ENCODE results near the gene SEMA3C. TPM values are rescaled to one million over a fixed set of nuclear protein-coding genes. Genes with fewer than 3 reads are reported as not detected.

The SEMA3C gene
- polyA plus RNA-seq, 1 donor from 2014 or later = 386 TPM

DNA sequence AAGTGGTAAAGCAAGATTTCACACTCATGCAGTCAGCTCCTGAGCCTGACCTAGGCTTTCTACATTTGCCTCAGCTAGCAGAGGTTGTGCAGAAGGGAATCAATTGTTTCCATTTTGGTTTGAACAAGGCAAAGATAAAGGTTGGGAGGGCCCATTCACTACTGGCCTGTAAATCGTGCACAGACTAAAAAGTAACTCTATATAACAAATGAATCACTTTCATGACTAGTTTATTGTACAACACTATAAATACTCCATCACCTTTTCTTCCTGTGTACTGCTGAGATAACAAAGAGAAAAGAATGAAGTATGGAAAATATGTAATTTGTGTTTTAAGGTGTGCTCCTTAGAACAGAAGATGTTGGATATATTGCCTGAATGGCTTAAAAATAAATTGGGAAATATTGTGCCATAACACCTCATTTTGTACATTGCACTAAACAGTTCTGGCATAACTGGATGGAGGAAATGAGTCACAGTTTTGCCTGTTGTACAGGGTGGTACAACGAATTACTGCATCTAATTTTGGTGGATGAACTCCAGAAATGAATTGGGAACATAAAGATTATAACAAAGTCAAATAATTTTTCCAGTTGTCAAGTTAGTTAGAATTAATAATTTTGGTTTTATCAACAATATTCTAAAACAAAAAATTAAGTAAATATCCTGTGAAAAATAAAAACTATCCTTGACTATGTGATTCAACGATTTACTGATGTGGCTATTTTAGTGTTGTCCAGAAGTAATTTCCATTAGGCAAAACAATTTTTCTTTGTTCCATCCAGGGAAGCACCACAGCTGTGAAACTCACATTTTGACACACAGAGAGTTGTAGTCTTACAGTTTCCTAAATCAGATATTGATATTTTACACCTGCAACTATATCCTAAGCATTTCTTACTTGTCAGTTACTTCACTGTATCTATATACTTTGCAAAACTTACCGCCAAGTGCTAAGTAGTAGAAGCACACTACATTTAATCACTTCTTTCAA, 18.0 kb downstream of the SEMA3C start:
- Histone ChIP-seq H3K9me2 (ENCODE audit: insufficient read depth, low read length) (no peaks in the 10 kb centered on the region), H3K9ac (ENCODE audit: low read length) (no peak overlapping the region), H3K4me3 (ENCODE audit: low read length) (no peak overlapping the region), H3K27me3 (ENCODE audit: insufficient read depth, low read depth, low read length) (no peaks in the 10 kb centered on the region), H3K9me3 (ENCODE audit: low read length) (no peaks in the 10 kb centered on the region), H3K79me2 (replicated peaks; ENCODE audit: insufficient read depth, low read length) (peaks cover 25% of the 10 kb centered on the region), H3K36me3 (ENCODE audit: insufficient read depth, low read length) (peaks cover 5% of the 10 kb centered on the region), H2AFZ (ENCODE audit: low read depth, low read length) (no peak overlapping the region), H3K4me2 (ENCODE audit: low read length) (no peak overlapping the region), H3F3A (ENCODE audit: insufficient read depth, low read length, poor library complexity, severe bottlenecking) (no peaks in the 10 kb centered on the region), H3K27ac (ENCODE audit: low read length) (no peak overlapping the region), H4K20me1 (ENCODE audit: insufficient read depth) (no peaks in the 10 kb centered on the region)
- no peak for TF ChIP-seq POLR2AphosphoS5 (IDR thresholded peaks at IDR 0.05)
- TF ChIP-seq, protein P1, sequence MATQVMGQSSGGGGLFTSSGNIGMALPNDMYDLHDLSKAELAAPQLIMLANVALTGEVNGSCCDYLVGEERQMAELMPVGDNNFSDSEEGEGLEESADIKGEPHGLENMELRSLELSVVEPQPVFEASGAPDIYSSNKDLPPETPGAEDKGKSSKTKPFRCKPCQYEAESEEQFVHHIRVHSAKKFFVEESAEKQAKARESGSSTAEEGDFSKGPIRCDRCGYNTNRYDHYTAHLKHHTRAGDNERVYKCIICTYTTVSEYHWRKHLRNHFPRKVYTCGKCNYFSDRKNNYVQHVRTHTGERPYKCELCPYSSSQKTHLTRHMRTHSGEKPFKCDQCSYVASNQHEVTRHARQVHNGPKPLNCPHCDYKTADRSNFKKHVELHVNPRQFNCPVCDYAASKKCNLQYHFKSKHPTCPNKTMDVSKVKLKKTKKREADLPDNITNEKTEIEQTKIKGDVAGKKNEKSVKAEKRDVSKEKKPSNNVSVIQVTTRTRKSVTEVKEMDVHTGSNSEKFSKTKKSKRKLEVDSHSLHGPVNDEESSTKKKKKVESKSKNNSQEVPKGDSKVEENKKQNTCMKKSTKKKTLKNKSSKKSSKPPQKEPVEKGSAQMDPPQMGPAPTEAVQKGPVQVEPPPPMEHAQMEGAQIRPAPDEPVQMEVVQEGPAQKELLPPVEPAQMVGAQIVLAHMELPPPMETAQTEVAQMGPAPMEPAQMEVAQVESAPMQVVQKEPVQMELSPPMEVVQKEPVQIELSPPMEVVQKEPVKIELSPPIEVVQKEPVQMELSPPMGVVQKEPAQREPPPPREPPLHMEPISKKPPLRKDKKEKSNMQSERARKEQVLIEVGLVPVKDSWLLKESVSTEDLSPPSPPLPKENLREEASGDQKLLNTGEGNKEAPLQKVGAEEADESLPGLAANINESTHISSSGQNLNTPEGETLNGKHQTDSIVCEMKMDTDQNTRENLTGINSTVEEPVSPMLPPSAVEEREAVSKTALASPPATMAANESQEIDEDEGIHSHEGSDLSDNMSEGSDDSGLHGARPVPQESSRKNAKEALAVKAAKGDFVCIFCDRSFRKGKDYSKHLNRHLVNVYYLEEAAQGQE (IDR thresholded peaks at IDR 0.05; ENCODE audit: borderline replicate concordance) = no peak
- TF ChIP-seq EP300 (conservative IDR thresholded peaks at IDR 0.05; ENCODE audit: poor library complexity, severe bottlenecking) = no peak
- TF ChIP-seq TAF1 (IDR thresholded peaks at IDR 0.05; ENCODE audit: low read depth) = no peak
- TF ChIP-seq MXI1 (conservative IDR thresholded peaks at IDR 0.05; ENCODE audit: poor library complexity, severe bottlenecking) = no peak
- TF ChIP-seq, protein P2, sequence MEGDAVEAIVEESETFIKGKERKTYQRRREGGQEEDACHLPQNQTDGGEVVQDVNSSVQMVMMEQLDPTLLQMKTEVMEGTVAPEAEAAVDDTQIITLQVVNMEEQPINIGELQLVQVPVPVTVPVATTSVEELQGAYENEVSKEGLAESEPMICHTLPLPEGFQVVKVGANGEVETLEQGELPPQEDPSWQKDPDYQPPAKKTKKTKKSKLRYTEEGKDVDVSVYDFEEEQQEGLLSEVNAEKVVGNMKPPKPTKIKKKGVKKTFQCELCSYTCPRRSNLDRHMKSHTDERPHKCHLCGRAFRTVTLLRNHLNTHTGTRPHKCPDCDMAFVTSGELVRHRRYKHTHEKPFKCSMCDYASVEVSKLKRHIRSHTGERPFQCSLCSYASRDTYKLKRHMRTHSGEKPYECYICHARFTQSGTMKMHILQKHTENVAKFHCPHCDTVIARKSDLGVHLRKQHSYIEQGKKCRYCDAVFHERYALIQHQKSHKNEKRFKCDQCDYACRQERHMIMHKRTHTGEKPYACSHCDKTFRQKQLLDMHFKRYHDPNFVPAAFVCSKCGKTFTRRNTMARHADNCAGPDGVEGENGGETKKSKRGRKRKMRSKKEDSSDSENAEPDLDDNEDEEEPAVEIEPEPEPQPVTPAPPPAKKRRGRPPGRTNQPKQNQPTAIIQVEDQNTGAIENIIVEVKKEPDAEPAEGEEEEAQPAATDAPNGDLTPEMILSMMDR (IDR thresholded peaks at IDR 0.05; ENCODE audit: poor library complexity, severe bottlenecking) = no peak
- no peak for TF ChIP-seq EZH2 (IDR thresholded peaks at IDR 0.05; ENCODE audit: borderline replicate concordance, insufficient read depth, low read length, poor library complexity, severe bottlenecking)
- no peak for TF ChIP-seq SMC3 (conservative IDR thresholded peaks at IDR 0.05; ENCODE audit: poor library complexity)
- no peak for TF ChIP-seq RAD21 (conservative IDR thresholded peaks at IDR 0.05)

DNA sequence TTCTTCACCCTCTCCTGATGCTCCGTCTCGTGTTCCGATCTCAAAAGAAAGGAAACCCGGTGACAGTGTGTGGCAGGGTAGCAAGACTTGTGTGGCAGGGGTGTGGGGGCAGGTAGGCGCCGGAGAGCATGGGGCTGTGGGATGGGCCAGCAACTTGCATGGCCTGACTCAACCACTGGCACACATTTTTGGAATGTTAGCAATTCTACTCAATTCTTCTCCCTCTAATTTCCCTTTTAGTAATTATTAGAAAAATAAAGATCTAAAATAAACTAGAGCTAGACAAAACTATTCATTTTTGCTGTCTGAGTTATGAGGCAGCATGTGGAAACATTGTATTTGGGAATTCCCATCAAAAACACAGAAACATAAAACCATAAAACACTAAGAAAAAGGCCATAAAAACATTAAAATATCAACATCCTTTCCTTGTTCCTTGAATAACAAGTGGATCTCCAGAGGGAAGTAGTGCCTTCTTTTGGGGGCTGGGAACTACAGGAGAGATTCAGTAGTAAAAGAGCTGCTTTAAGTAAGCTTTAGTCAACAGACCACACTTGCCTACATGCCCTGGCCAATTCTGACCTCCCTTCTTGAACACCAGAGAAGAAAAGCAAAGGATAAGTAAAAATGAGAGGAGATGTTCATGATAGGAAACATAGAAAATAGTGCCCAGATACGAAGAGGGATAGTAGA, 21.8 kb downstream of the SEMA3C start:
- H3K4me2 ChIP-seq (ENCODE audit: low read length) = no peak overlapping the region
- H2AFZ ChIP-seq (ENCODE audit: low read depth, low read length) = no peak overlapping the region
- no peaks in the 10 kb centered on the region for H3F3A ChIP-seq (ENCODE audit: insufficient read depth, low read length, poor library complexity, severe bottlenecking)
- H3K9me3 ChIP-seq (ENCODE audit: low read length) = no peaks in the 10 kb centered on the region
- no peak overlapping the region for H3K9ac ChIP-seq (ENCODE audit: low read length)
- H3K27ac ChIP-seq (ENCODE audit: low read length) = no peak overlapping the region
- H3K27me3 ChIP-seq (ENCODE audit: insufficient read depth, low read depth, low read length) = no peaks in the 10 kb centered on the region
- H4K20me1 ChIP-seq (ENCODE audit: insufficient read depth) = no peaks in the 10 kb centered on the region
- H3K79me2 ChIP-seq (replicated peaks; ENCODE audit: insufficient read depth, low read length) = peaks cover 17% of the 10 kb centered on the region
- H3K36me3 ChIP-seq (ENCODE audit: insufficient read depth, low read length) = no peaks in the 10 kb centered on the region
- no peak overlapping the region for H3K4me3 ChIP-seq (ENCODE audit: low read length)
- TF ChIP-seq POLR2AphosphoS5 (IDR thresholded peaks at IDR 0.05) (no peak), SMC3 (conservative IDR thresholded peaks at IDR 0.05; ENCODE audit: poor library complexity) (no peak), MXI1 (conservative IDR thresholded peaks at IDR 0.05; ENCODE audit: poor library complexity, severe bottlenecking) (no peak), EZH2 (IDR thresholded peaks at IDR 0.05; ENCODE audit: borderline replicate concordance, insufficient read depth, low read length, poor library complexity, severe bottlenecking) (no peak), RAD21 (conservative IDR thresholded peaks at IDR 0.05) (no peak), TAF1 (IDR thresholded peaks at IDR 0.05; ENCODE audit: low read depth) (no peak), EP300 (conservative IDR thresholded peaks at IDR 0.05; ENCODE audit: poor library complexity, severe bottlenecking) (no peak)
- TF ChIP-seq, protein P2 (IDR thresholded peaks at IDR 0.05; ENCODE audit: poor library complexity, severe bottlenecking) = no peak
- TF ChIP-seq, protein P1 (IDR thresholded peaks at IDR 0.05; ENCODE audit: borderline replicate concordance) = no peak
- H3K9me2 ChIP-seq (ENCODE audit: insufficient read depth, low read length) = no peaks in the 10 kb centered on the region

Data from neural cell (in vitro differentiated cells).